GM06990 (cell line): ENCODE data around the gene ATP2B2.

Experiments
- DNase-seq: peaks from one replicate; pipeline ENCODE4 v3.0.0-alpha.2; 2011; ENCODE audit not compliant: insufficient read length; ENCODE audit errors: extremely low read depth
- H3K27me3 ChIP-seq: replicated peaks from 2 replicates; pipeline ENCODE4 v1.6.0; 2011; ENCODE audit warnings: low read length; ENCODE audit not compliant: control insufficient read depth, insufficient read depth
- H3K36me3 ChIP-seq: 2 replicates; pipeline ENCODE4 v1.5.1; 2011; ENCODE audit warnings: low read length; ENCODE audit not compliant: control insufficient read depth, insufficient read depth
- H3K4me3 ChIP-seq: replicated peaks from 2 replicates; pipeline ENCODE4 v1.5.1; 2011; ENCODE audit warnings: low read depth, mild to moderate bottlenecking, control low read depth, low read length
- CTCF ChIP-seq: IDR thresholded peaks from 2 replicates; pipeline ENCODE4 v1.5.1; 2011; ENCODE audit warnings: low read length, control low read depth, mild to moderate bottlenecking, inconsistent platforms; ENCODE audit not compliant: insufficient read depth, poor library complexity, severe bottlenecking

Gene ATP2B2

GRCh38 chr3:10501664-10502052 is 3.7 kb downstream of the ATP2B2 start:
- H3K27me3 ChIP-seq: peaks cover 2% of the 10 kb centered on the region
- no peak for DNase-seq
- TF ChIP-seq CTCF: no peak
- H3K36me3 ChIP-seq: no peaks in the 10 kb centered on the region
- no peak overlapping the region for H3K4me3 ChIP-seq

- DNase-seq: no peak
- no peak overlapping the region for H3K4me3 ChIP-seq
- no peaks in the 10 kb centered on the region for H3K36me3 ChIP-seq
- TF ChIP-seq CTCF: no peak
- peaks cover 2% of the 10 kb centered on the region for H3K27me3 ChIP-seq
Measured at GRCh38 chr3:10500717-10501663, 4.4 kb downstream of the ATP2B2 start.

- DNase-seq: no peak
- no peaks in the 10 kb centered on the region for H3K36me3 ChIP-seq
- no peak for TF ChIP-seq CTCF
- no peak overlapping the region for H3K4me3 ChIP-seq
- H3K27me3 ChIP-seq: no peaks in the 10 kb centered on the region; the same call in none of the 2 replicates
Measured at GRCh38 chr3:10498271-10498670, 7.1 kb downstream of the ATP2B2 start.

- no peak for TF ChIP-seq CTCF
- H3K27me3 ChIP-seq: no peaks in the 10 kb centered on the region; the same call in none of the 2 replicates
Measured at GRCh38 chr3:10497439-10497838, 7.9 kb downstream of the ATP2B2 start.

GRCh38 chr3:10496121-10496863 is 9.1 kb downstream of the ATP2B2 start:
- no peak for TF ChIP-seq CTCF
- no peaks in the 10 kb centered on the region for H3K36me3 ChIP-seq
- no peak overlapping the region for H3K4me3 ChIP-seq
- DNase-seq: no peak
- peaks cover 2% of the 10 kb centered on the region for H3K27me3 ChIP-seq

More at GRCh38 chr3:10497439-10497838, 7.9 kb downstream of the ATP2B2 start:
- Histone ChIP-seq H3K4me3 (no peak overlapping the region), H3K36me3 (no peaks in the 10 kb centered on the region)
- DNase-seq: no peak
